Stimulated activated naive CD8-positive, alpha-beta T cell treated with anti-CD3 and anti-CD28 coated beads, Interleukin-15, Interleukin-2, amounts not matched to agents 100 U/mL and 50 U/mL, for 24 hours (primary cell): ENCODE results near the gene SNTA1.
"Not testable (repeated sequence)": the region's sequence is repeated elsewhere in the genome, so short reads cannot be mapped to it uniquely, and the experiment has no call there.

Source experiments
- ATAC-seq: fragments of 150-1000 bp; cut with Tn5 transposase; one replicate; pipeline ENCODE4 v1.10.0; 2021
- DNase-seq: peaks from one replicate; pipeline ENCODE4 v3.0.0; 2021

SNTA1 gene

DNA sequence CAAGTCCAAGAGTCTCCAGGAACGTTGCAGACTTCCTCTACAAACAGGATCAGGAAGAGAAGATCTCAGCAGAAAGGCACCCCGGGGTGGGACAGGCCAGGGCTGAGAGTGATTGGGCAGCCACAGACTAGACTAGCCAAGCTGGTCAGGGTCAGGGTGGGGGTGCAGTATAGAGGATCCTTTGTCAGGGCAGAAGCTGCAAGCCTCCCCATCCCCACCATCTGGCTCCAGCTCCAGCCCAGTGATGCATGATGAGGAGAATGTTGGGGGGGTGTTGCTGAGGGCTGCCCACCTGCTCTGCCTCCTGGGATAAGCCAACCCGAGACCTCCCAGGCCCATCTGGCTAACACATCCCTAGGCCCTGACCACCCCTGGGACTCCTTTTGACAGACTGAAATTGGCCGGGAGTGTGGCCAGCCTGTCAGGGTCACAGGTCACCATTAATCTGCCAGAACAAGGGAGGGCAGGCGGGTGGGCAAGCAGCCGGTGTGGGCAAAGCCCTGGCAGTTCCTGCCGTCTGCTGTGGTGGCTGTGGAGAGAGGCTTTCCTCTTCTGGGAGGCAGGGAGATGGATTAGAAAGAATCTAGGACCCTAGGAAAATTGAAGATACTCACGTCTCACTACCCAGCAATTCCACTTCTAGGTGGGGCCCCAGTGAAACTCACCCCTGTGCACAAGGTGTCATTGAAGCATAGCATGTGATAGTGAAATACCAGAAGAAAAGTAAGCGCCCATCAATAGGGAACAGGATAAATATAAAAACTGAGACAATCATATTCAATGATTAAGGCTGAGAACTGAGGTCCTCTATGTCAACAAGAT is 22.1 kb upstream of the SNTA1 start:
- DNase-seq (no peak), ATAC-seq (no peak)

GRCh38 chr20:33464759-33465158 is 21.2 kb upstream of the SNTA1 start:
- not testable (repeated sequence) for ATAC-seq, DNase-seq

- ATAC-seq (no peak), DNase-seq (no peak)
These were observed 20.0 kb upstream of the SNTA1 start for GRCh38 chr20:33463332-33464101.

GRCh38 chr20:33460711-33461110 is 17.1 kb upstream of the SNTA1 start:
- DNase-seq (no peak), ATAC-seq (no peak)

DNA sequence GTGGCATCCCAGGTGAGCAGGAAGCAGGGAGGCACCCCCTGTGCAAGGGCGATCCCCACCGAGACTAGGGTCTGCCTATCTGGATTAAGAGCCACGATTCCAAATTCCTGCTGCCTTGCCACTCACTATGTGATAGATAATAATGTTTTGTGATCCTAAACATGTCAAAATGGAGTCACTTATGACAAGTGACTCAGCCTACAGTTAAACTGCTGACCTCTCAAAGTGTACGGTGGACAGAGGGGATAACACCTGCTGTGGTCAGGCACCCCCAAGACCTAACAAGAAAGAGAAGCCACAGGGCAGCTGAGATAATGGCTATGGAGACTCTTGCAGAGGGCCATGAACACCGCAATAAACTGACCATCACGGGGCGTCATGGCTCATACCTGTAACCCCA is 16.0 kb upstream of the SNTA1 start:
- ATAC-seq (no peak), DNase-seq (no peak)

- ATAC-seq, result peak; percentile 86
- DNase-seq, result peak; percentile 87
These were observed 13.5 kb upstream of the SNTA1 start for GRCh38 chr20:33456916-33457642.

GRCh38 chr20:33450867-33451266 is 7.3 kb upstream of the SNTA1 start:
- ATAC-seq (no peak), DNase-seq (no peak)

- ATAC-seq, result no peak
- no peak for DNase-seq
These were observed 2.5 kb upstream of the SNTA1 start for GRCh38 chr20:33445881-33446625.

DNA sequence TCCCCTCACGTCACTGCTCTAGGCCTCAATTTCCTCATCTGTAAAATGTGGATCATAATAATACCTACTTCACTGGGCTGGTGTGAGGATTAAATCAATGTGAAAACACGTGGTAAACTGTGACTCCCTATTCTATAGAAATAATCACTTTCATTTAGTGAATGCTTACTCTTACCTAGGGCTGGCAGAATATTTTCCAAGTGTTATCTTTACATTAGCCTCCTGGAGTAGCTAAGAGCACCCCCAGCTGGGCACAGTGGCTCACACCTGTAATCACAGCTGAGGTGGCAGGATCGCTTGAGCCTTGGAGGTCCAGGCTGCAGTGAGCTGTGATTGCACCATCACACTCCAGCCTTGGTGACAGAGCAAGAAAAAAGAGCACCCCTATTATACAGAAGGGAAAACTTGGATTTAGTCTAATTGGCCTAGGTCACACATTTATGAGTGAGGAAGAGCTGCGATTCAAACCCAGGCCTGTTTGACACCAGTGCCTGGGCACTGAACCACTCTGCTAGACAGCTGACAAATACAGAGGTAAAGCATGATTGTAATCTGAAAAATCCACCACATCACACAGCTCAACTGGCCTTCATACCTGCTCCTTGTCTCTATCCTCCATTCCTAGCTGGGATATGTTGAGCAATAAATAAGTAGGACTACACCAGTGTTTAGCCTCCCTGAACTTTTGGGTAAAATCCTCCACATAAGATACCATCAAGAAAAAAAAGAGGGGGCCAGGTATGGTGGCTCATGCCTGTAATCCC is 1.4 kb upstream of the SNTA1 start:
- ATAC-seq, result no peak
- DNase-seq, result peak; percentile 29

DNA sequence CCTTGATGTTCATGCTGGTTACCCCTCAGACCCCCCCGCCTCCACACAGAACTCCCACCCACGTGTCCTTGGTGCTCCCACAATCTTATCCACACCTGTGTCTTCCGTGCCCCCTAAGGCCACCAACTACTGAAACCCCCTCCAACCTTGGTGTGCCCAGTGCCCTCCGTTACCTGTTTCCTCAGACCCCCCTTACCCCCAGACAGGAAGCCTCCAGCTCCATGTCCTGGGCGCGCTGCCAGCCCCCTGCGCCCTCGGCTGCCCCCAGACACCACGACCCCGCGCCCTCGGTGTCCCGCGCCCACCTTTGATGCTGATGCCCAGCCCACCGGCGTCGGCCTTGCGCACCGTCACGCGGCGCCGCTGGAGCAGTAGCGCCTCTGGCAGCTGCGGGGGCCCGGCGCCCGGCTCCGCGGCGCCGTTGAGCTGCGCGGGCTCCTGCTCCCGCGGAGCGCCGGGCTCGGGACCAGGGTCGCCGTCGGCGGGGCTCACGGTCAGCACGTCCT is 504 bp downstream of the SNTA1 start:
- ATAC-seq (peak; percentile 11), DNase-seq (no peak)

- DNase-seq, result no peak
- no peak for ATAC-seq
These were observed 1.2 kb downstream of the SNTA1 start for GRCh38 chr20:33442136-33443005.

GRCh38 chr20:33441142-33441955 is 2.2 kb downstream of the SNTA1 start:
- DNase-seq (no peak), ATAC-seq (no peak)

DNA sequence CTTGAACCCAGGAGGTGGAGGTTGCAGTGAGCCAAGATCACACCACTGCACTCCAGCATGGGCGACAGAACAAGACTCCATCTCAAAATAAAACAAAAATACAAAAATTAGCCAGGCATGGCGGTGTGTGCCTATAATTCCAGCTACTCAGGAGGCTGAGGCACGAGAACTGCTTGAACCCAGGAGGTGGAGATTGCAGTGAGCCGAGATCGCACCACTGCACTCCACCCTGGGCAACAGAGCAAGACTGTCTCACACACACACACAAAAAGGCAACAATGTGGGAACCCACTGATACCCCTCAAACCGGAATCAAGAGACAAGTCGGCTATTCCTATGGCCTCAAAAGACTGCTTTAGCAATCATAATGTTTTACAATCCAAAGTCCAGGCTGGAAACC is 3.0 kb downstream of the SNTA1 start:
- not testable (repeated sequence) for DNase-seq, ATAC-seq

- DNase-seq, result no peak
- no peak for ATAC-seq
These were observed 5.1 kb downstream of the SNTA1 start for GRCh38 chr20:33438481-33438880.

- DNase-seq (no peak), ATAC-seq (no peak)
These were observed 6.2 kb downstream of the SNTA1 start for GRCh38 chr20:33437141-33437911.

- DNase-seq (no peak), ATAC-seq (no peak)
These were observed 9.1 kb downstream of the SNTA1 start for GRCh38 chr20:33434434-33434833.

- DNase-seq (no peak), ATAC-seq (no peak)
These were observed 9.9 kb downstream of the SNTA1 start for GRCh38 chr20:33433465-33434234.
